OCI-LY1 (cell line): ENCODE results near the gene SLC13A1.

Experiments
- H2AFZ ChIP-seq: fragments of 200-600 bp; sonication (generic), shearing (Covaris generic); 2 replicates; pipeline ENCODE4 v1.6.0; 2014; ENCODE audit warnings: antibody characterized with exemption, mild to moderate bottlenecking, low read length
- H3F3A ChIP-seq: fragments of 200-600 bp; sonication (generic), shearing (Covaris generic); 2 replicates; pipeline ENCODE4 v1.6.0; 2014; ENCODE audit warnings: mild to moderate bottlenecking, antibody characterized with exemption, low read length, moderate library complexity; ENCODE audit not compliant: insufficient read depth
- H3K27ac ChIP-seq: fragments of 200-600 bp; sonication (generic); 2 replicates; pipeline ENCODE4 v1.5.1; 2014; ENCODE audit warnings: low read length, mixed run types, mild to moderate bottlenecking, low read depth; ENCODE audit not compliant: poor library complexity, severe bottlenecking
- H3K27me3 ChIP-seq: fragments of 200-600 bp; sonication (generic); 2 replicates; pipeline ENCODE4 v1.6.0; 2014; ENCODE audit warnings: antibody characterized with exemption, mild to moderate bottlenecking, low read length, moderate library complexity; ENCODE audit not compliant: insufficient read depth
- H3K36me3 ChIP-seq: fragments of 200-600 bp; sonication (generic); 2 replicates; pipeline ENCODE4 v1.6.1; 2014; ENCODE audit warnings: mild to moderate bottlenecking, antibody characterized with exemption, low read length, moderate library complexity, mixed read lengths; ENCODE audit not compliant: insufficient read depth
- H3K4me1 ChIP-seq: fragments of 200-600 bp; sonication (generic); 2 replicates; pipeline ENCODE4 v1.5.1; 2014; ENCODE audit warnings: mild to moderate bottlenecking, low read length, moderate library complexity; ENCODE audit not compliant: insufficient read depth, severe bottlenecking
- H3K4me2 ChIP-seq: fragments of 200-600 bp; sonication (generic), shearing (Covaris generic); 2 replicates; pipeline ENCODE4 v1.6.1; 2014; ENCODE audit warnings: low read length
- H3K4me3 ChIP-seq: fragments of 200-600 bp; sonication (generic); 2 replicates; pipeline ENCODE4 v1.5.1; 2014; ENCODE audit warnings: low read length, low read depth, mild to moderate bottlenecking, mixed read lengths; ENCODE audit not compliant: poor library complexity, severe bottlenecking
- H3K79me2 ChIP-seq: fragments of 200-600 bp; shearing (Covaris generic); 2 replicates; pipeline ENCODE4 v1.6.1; 2016; ENCODE audit warnings: mixed run types, low read length, mixed read lengths; ENCODE audit not compliant: insufficient read depth
- H3K9ac ChIP-seq: fragments of 200-600 bp; sonication (generic), shearing (Covaris generic); 2 replicates; pipeline ENCODE4 v1.6.1; 2014; ENCODE audit warnings: mild to moderate bottlenecking, low read length, mixed read lengths
- H3K9me2 ChIP-seq: fragments of 200-600 bp; sonication (generic), shearing (Covaris generic); 2 replicates; pipeline ENCODE4 v1.6.1; 2014; ENCODE audit warnings: low read depth, mild to moderate bottlenecking, low read length, mixed read lengths
- H3K9me3 ChIP-seq: fragments of 200-600 bp; shearing (Covaris generic); 2 replicates; pipeline ENCODE4 v1.6.1; 2014; ENCODE audit warnings: low read length, mixed read lengths
- H4K20me1 ChIP-seq: fragments of 200-600 bp; sonication (generic), shearing (Covaris generic); 2 replicates; pipeline ENCODE4 v1.6.0; 2016; ENCODE audit warnings: mild to moderate bottlenecking, low read length; ENCODE audit not compliant: insufficient read depth
- EZH2 ChIP-seq: fragments of 200-600 bp; sonication (generic), shearing (Covaris generic); IDR thresholded peaks from 2 replicates; pipeline ENCODE4 v1.8.0; 2017; ENCODE audit warnings: borderline replicate concordance, mixed run types, mild to moderate bottlenecking, antibody characterized with exemption, low read length, moderate library complexity, mixed read lengths
- TF ChIP-seq, protein P1 (sequence below): fragments of 200-600 bp; sonication (generic), shearing (Covaris generic); IDR thresholded peaks from 2 replicates; pipeline ENCODE4 v1.5.1; 2017; ENCODE audit warnings: mild to moderate bottlenecking, antibody characterized with exemption, low read length, moderate library complexity, mixed read lengths

The SLC13A1 gene

DNA sequence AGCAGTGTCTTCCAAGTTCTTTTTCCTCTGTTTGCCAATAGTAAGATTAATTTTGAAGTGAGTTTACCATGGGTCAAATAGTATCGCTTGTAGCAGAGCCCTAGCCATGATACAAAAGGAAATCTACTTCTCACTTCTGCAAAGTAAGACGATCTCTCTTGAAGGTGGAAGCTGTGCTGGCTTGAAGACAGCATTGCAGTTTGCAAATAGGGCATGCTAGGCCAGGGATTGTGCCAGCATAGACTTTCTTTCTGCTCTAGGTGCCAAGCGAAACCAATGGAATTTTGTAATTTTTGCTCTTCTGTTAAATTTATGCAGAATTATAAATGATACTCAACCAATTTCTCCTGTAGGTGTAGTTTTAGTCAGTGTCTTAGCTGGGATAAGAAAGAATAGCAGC, 74.5 kb downstream of the SLC13A1 start:
- Histone ChIP-seq H3K9me3 (no peaks in the 10 kb centered on the region), H3K36me3 (no peaks in the 10 kb centered on the region), H3K4me2 (no peak overlapping the region), H3K9ac (no peak overlapping the region), H3F3A (no peaks in the 10 kb centered on the region), H4K20me1 (no peaks in the 10 kb centered on the region), H3K27me3 (no peaks in the 10 kb centered on the region), H3K27ac (no peak overlapping the region), H3K4me3 (no peak overlapping the region), H2AFZ (no peak overlapping the region), H3K4me1 (no peaks in the 10 kb centered on the region), H3K9me2 (no peaks in the 10 kb centered on the region), H3K79me2 (no peaks in the 10 kb centered on the region)
- no peak for TF ChIP-seq EZH2
- TF ChIP-seq, protein P1, sequence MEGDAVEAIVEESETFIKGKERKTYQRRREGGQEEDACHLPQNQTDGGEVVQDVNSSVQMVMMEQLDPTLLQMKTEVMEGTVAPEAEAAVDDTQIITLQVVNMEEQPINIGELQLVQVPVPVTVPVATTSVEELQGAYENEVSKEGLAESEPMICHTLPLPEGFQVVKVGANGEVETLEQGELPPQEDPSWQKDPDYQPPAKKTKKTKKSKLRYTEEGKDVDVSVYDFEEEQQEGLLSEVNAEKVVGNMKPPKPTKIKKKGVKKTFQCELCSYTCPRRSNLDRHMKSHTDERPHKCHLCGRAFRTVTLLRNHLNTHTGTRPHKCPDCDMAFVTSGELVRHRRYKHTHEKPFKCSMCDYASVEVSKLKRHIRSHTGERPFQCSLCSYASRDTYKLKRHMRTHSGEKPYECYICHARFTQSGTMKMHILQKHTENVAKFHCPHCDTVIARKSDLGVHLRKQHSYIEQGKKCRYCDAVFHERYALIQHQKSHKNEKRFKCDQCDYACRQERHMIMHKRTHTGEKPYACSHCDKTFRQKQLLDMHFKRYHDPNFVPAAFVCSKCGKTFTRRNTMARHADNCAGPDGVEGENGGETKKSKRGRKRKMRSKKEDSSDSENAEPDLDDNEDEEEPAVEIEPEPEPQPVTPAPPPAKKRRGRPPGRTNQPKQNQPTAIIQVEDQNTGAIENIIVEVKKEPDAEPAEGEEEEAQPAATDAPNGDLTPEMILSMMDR: no peak

DNA sequence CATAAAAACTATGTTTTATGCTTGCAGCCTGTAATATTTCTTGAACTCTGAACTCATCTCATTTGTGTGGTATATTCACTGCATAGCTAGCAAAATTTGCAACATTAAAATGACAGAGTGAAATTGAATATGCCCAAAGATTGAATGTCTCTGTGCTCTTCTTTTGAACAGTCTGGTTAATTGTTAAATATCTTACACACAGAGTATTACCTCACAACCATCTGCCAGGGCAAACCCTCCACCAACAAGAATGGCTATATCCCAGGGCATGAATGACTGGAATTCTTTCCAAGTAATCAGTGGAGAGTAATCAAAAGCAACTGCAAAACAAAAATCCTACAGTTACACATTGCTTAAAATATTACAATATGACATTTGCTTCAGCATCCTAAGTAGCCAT, 76.9 kb downstream of the SLC13A1 start:
- Histone ChIP-seq H4K20me1 (no peaks in the 10 kb centered on the region), H3K4me1 (no peaks in the 10 kb centered on the region), H3K36me3 (no peaks in the 10 kb centered on the region), H2AFZ (no peak overlapping the region), H3K4me3 (no peak overlapping the region), H3F3A (no peaks in the 10 kb centered on the region), H3K9me3 (no peaks in the 10 kb centered on the region), H3K4me2 (no peak overlapping the region), H3K9ac (no peak overlapping the region), H3K9me2 (no peaks in the 10 kb centered on the region; the same call in 1 of the 2 replicates), H3K27ac (no peak overlapping the region), H3K27me3 (no peaks in the 10 kb centered on the region), H3K79me2 (no peaks in the 10 kb centered on the region)
- TF ChIP-seq, protein P1: no peak
- no peak for TF ChIP-seq EZH2

DNA sequence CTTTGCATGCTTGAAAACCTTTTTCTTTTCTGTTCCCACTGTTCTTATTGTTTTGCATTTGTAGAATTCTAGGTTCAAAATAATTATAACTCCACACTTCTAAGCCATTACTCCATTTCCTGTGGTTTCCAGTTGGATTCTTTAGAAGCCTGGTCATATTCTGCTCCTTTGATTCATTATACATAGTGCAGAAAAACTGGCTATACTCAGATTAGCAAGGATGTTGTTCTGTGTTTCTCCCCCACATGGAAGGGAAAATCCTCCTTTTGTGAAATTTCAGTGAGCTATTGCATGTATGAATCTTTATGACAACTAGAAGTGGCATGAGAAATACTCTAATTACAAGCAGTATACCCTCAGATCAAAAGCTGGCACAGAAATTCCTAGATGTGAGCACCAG, 79.5 kb downstream of the SLC13A1 start:
- H3K79me2 ChIP-seq: no peaks in the 10 kb centered on the region
- no peak overlapping the region for H2AFZ ChIP-seq
- H3K36me3 ChIP-seq: no peaks in the 10 kb centered on the region
- no peak overlapping the region for H3K4me3 ChIP-seq
- no peaks in the 10 kb centered on the region; the same call in 1 of the 2 replicates for H3K9me2 ChIP-seq
- no peak overlapping the region for H3K4me2 ChIP-seq
- TF ChIP-seq EZH2: no peak
- TF ChIP-seq, protein P1: no peak
- H3K27me3 ChIP-seq: no peaks in the 10 kb centered on the region
- H3K27ac ChIP-seq: no peak overlapping the region
- no peaks in the 10 kb centered on the region for H3K9me3 ChIP-seq
- H3K4me1 ChIP-seq: no peaks in the 10 kb centered on the region
- no peaks in the 10 kb centered on the region for H3F3A ChIP-seq
- no peaks in the 10 kb centered on the region for H4K20me1 ChIP-seq
- H3K9ac ChIP-seq: no peak overlapping the region
